HG02973 (cell line): Measurements from ENCODE around the gene PIP4K2C.
"Not testable (repeated sequence)": the region's sequence is repeated elsewhere in the genome, so short reads cannot be mapped to it uniquely, and the experiment has no call there.

ENCODE experiments used
- ATAC-seq: cut with Tn5 transposase; IDR thresholded peaks from one replicate; pipeline ENCODE4 v1.9.1; 2021; ENCODE audit warnings: moderate library complexity; ENCODE audit not compliant: unreplicated experiment

PIP4K2C gene

DNA sequence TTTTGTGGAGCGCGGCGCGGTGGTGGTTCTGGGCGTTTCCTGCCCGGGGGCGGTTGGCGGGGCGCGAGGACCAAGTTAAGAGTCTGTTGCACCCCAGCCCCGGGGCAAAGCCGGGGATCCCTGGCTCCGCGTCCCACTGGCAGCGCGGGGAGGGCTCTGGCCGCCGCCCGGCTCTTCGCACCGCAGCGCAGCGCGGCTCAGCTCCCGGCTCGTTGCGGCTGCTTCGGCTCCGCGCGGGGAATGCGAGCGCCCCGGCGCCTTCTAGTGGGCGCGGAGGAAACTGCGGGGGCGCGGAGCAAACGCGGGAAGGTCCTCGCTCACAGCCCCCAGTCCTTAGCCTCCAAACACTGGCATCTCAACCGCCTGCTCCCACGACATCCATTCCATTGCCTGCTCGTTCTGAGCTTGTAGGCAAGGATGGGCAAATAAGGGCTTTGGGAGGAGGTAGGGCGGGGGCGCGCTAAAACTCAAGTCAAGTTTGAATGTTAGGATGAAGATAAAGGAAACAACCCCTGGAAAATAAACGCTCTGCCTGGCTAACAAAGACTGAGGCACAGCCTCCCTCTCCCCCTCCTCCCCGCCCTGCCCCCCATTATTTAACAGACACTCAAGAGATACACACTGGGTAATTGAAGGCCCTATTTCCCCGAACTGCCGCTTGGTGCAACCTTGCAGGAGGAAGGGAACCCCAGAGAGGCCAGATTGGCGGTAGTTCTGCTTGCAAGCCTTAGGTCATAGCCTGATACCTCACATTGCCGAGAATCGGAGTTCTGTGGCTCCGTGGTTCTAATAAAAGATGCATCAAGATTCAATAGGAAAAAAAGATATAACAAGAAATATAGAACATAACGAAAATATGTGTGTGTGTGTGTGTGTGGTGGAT, 42.2 kb downstream of the PIP4K2C start, which contains the start of gene B4GALNT1:
B4GALNT1 (minus strand) TSS at position 244 of the 883 bp plus-strand sequence. CDS start 1,069 bp downstream, outside the sequence.
- peak; percentile 77 for ATAC-seq

DNA sequence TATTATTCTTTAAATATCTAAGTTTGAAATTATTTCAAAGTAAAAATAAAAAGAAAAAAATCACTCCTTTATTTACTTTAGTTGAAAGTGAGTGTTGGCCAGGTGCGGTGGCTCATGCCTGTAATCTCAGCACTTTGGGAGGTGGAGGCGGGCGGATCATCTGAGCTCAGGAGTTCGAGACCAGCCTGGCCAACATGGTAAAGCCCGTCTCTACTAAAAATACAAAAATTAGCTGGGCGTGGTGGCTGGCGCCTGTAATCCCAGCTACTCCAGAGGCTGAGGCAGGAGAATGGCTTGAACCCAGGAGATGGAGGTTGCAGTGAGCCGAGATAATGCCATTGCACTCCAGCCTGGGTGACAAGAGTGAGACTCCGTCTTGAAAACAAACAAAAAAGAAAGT, 45.7 kb downstream of the PIP4K2C start:
- ATAC-seq = not testable (repeated sequence)

DNA sequence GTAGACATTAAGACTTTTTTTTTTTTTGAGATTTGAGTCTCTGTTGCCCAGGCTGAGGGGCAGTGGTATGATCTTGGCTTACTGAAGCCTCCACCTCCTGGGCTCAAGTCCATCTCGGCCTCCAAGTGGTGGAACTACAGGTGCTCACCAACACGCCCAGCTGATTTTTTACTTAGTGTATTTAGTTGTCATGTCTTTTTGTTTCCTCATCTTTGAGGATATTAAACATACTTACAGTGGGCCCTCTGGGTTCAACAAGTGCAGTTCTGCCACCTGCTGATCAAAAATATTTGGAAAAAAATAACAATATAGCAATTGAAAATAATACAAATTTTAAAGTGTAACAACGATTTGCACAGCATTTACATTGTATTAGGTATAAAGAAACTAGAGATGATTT, 46.4 kb downstream of the PIP4K2C start:
- ATAC-seq = no peak

DNA sequence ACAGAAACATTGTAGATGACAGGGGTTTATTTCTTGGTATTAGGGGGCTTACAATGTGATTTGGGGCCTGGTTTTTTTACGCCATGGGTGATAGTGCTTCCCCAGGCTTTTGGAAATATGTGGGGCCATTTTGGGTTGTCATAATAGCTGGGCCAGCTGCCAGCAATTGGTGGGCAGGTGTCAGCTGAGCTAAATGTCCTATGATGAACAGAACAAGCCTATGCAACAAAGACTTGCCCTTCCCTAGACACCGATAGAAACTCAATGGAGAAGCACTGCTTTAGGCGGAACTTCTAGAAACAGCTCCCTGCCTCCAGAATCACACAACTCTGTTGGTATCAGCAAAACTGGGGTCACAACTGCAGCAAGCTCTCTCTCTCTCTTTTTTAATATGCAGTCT, 47.1 kb downstream of the PIP4K2C start:
- no peak for ATAC-seq

DNA sequence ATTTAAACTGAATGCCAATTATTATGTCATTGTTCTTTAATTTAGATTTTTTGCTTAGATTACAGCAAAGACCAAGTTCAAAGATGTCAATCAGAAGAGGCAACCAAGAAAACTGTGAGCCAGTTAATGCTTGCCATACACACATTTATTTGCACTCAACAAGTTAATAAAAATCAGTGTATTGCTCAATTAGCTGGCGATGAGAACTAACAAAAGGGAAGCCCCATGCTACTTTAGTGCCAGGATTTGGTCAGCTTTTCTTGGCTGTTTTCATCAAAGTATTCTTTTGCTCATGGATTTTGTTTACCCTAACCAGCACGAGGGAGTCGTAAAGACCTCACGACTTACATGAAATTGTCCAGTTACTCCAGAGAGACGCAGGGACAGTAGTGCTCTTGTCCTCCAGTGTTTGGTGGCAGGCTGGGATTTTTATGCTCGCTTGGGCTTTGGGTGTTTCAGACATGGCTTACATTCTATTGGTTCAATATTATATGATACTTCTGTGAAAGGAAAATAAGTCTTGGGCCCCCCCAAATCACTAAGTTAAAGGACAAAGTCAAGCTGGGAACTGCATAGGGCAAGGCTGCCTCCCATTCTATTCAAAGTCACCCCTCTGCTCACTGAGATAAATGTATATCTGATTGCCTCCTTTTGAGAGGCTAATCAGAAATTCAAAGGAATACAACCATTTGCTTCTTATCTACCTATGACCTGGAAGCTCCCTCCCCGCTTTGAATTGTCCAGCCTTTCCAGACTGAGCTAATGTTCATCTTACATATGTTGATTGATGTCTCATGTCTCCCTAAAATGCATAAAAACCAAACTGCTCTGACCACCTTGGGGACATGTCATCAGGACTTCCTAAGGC, 49.4 kb downstream of the PIP4K2C start:
- no peak for ATAC-seq

DNA sequence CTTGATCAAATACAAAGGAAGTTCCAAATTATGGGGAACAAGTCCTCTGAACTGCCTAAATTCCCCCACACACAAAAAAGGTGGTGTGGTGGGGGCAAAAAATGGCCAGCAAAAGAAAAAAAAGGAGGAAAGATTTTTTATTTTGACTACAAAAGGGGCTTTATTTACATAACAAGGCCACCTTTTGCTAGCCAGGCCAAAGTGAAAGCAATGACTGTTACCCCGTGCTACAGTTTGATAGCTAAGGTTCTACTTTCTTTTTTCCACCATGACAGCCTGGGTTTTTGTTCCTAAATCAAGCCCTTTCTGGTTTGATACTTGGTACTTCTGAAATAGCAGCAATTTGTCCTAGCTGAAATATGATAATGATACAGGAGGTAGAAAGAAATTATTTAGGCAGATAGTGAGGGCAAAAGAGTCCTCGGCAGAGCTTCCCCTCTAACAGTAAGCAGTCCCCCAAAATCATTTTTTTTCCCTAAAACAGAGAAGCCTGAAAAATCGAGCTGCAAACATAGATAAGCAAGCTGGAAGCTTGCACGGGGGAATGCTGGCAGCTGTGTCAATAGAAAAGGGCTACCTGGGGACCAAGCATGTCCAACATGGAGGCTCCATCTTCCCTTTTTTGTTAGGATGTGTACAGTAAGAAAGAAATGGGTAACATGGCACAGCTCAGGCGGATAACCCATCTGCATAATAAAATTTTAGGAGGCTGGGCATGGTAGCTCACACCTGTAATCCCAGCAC, 50.9 kb downstream of the PIP4K2C start:
- ATAC-seq = no peak

DNA sequence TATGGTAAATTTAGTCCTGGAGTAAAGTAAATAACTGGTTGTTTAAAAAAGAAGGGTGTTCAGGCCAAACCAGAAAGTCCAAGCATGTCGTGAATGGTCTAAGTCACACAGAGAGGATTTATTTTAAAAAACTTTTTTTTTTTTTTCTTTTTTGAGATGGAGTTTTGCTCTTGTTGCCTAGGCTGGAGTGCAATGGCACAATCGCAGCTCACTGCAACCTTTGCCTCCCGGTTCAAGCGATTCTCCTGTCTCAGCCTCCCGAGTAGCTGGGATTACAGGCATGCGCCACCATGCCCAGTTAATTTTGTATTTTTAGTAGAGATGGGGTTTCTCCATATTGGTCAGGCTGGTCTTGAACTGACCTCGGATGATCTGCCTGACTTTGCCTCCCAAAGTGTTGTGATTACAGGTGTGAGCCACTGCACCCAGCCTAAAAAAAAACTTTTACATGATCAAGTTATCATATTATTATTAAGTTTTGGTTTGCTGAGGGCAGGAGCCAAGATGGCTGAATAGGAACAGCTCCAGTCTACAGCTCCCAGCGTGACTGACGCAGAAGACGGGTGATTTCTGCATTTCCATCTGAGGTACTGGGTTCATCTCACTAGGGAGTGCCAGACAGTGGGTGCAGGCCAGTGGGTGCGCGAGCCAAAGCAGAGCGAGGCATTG, 55.1 kb downstream of the PIP4K2C start:
- not testable (repeated sequence) for ATAC-seq

DNA sequence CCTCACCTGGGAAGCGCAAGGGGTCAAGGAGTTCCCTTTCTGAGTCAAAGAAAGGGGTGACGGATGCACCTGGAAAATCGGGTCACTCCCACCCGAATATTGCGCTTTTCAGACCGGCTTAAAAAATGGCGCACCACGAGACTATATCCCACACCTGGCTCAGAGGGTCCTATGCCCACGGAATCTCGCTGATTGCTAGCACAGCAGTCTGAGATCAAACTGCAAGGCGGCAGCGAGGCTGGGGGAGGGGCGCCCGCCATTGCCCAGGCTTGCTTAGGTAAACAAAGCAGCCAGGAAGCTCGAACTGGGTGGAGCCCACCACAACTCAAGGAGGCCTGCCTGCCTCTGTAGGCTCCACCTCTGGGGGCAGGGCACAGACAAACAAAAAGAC, 55.7 kb downstream of the PIP4K2C start:
- not testable (repeated sequence) for ATAC-seq
